HFFc6 (cell line): ENCODE measurements around the gene ANO10. TPM values are rescaled to one million over a fixed set of nuclear protein-coding genes. Genes with fewer than 3 reads are reported as not detected.

Source experiments
- DNase-seq: peaks from one replicate; pipeline ENCODE4 v3.0.0-alpha.2; 2018
- H3K27ac Mint-ChIP-seq: 2 replicates; pipeline ENCODE4 v1.8.0; 2020; ENCODE audit warnings: mild to moderate bottlenecking, mixed read lengths
- H3K27me3 Mint-ChIP-seq: 2 replicates; pipeline ENCODE4 v1.8.0; 2021; ENCODE audit warnings: mild to moderate bottlenecking, moderate library complexity, mixed read lengths; ENCODE audit not compliant: insufficient read depth
- H3K36me3 Mint-ChIP-seq: 2 replicates; pipeline ENCODE4 v1.8.0; 2021; ENCODE audit warnings: low read depth, mixed read lengths
- H3K4me1 Mint-ChIP-seq: 2 replicates; pipeline ENCODE4 v1.8.0; 2020; ENCODE audit warnings: low read depth, mixed read lengths
- H3K4me3 Mint-ChIP-seq: 2 replicates; pipeline ENCODE4 v1.8.0; 2020; ENCODE audit warnings: mild to moderate bottlenecking, moderate library complexity, mixed read lengths
- H3K9me3 Mint-ChIP-seq: 2 replicates; pipeline ENCODE4 v1.8.0; 2020; ENCODE audit warnings: mild to moderate bottlenecking, mixed read lengths
- CTCF ChIP-seq: fragments of 200-600 bp; sonication (generic); IDR thresholded peaks from 2 replicates; pipeline ENCODE4 v1.5.0; 2021; ENCODE audit warnings: antibody characterized with exemption, mild to moderate bottlenecking
- total RNA-seq, 6 experiments: library from RNA; stranded (reverse); fragmentation: NEBNext Ultra II Directional; extraction: Animal tissue kit (Norgen Biotek cat#: 25700); gene quantifications; 2 replicates in 1 of 6; 3 replicates in 5 of 6; pipeline ENCODE4 v1.2.3, GENCODE V29; 2021

Gene ANO10
- total RNA-seq, 6 experiments from 2014 or later: 78.3 to 103 (median 90.8) TPM

DNA sequence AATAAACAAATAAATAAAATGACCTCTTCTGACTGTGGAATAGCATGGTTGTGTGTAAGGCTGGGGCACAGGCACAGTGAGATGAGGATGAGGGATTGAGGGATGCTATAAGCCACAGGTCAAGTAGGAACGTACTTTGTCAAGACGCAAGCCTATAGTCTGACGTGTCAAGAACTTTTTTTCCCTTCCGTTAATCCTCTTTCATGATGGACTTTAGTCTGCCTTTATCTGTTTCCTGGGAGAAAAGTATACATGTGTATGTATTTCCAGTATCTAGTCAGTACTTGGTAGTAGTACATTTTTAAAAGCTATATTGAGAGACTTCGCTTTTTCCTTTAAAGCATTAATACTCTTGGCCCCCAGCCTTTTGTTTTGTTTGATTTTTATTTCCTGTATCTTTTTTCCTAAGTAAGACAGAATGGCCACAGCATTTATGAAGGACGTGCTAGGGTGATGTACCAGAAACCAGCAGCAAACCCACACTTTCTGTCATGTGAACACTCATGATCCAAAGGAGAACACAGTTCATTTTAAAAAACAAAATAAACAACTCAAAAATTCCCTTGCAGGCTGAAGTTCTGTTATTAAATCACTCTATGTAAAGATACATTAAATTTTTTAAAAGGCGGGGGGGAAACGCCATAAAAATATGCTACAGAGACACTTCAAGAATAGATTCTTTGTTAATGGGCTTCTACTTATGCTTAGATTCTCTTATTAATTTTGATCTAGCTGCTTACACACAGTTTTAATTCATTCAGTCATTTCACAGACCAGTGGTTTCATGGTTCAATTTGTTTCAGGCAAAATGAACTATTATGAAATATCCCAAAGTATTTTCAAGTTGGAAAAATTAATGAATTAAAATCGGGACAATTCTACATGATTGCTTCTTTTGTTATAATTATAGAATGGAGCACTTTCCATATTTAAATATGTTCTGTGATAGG, 220.8 kb downstream of the ANO10 start:
- Mint-ChIP-seq H3K36me3 (no peaks in the 10 kb centered on the region), H3K9me3 (no peaks in the 10 kb centered on the region), H3K27me3 (peaks cover 2% of the 10 kb centered on the region; the same call in 1 of the 2 replicates), H3K4me3 (no peak overlapping the region), H3K4me1 (peaks cover 4% of the 10 kb centered on the region; the same call in 1 of the 2 replicates), H3K27ac (no peak overlapping the region)
- no peak for TF ChIP-seq CTCF
- no peak for DNase-seq

GRCh38 chr3:43400167-43400566, 221.6 kb downstream of the ANO10 start:
- Mint-ChIP-seq H3K4me3 (no peak overlapping the region), H3K9me3 (no peaks in the 10 kb centered on the region), H3K27me3 (peaks cover 2% of the 10 kb centered on the region; the same call in 1 of the 2 replicates), H3K4me1 (no peaks in the 10 kb centered on the region), H3K27ac (no peak overlapping the region), H3K36me3 (no peaks in the 10 kb centered on the region)
- DNase-seq: no peak
- TF ChIP-seq CTCF: no peak

- Mint-ChIP-seq H3K9me3 (no peaks in the 10 kb centered on the region), H3K27ac (no peak overlapping the region), H3K36me3 (no peaks in the 10 kb centered on the region), H3K4me1 (peaks cover 10% of the 10 kb centered on the region), H3K27me3 (peaks cover 2% of the 10 kb centered on the region; the same call in 1 of the 2 replicates), H3K4me3 (no peak overlapping the region)
- TF ChIP-seq CTCF: no peak
- no peak for DNase-seq
These were observed 222.8 kb downstream of the ANO10 start for GRCh38 chr3:43399034-43399433.

DNA sequence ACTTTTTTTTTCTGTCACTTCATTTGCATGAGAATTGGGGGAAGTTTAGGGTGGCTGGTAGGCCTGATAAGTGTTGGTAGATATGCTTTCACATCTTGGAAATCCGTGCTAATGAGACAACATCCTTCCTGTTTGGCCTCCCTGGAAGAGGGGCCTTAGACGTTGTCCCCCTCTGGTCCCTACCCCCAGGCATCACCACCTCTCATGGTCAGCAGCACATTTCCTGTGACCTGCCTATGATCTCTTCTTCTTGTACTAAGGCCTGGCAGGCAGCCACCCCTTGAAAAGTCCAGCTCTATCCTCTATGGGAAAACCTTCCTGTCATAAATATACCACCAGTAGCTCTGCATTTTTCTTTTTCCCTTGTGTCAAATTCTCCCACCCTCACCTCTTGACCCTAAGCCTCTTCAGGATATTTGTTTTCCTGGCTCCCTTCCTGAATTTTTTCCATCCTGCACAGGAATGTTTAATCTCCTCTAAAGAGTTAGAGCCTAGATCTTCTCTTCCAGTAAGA, 227.7 kb downstream of the ANO10 start:
- Mint-ChIP-seq H3K36me3 (no peaks in the 10 kb centered on the region; the same call in 1 of the 2 replicates), H3K27ac (no peak overlapping the region), H3K4me3 (no peak overlapping the region)

GRCh38 chr3:43391621-43392020, 230.2 kb downstream of the ANO10 start:
- H3K4me3 Mint-ChIP-seq: no peak overlapping the region
- H3K27ac Mint-ChIP-seq: no peak overlapping the region
- H3K4me1 Mint-ChIP-seq: peaks cover 29% of the 10 kb centered on the region
- DNase-seq: no peak
- H3K27me3 Mint-ChIP-seq: no peaks in the 10 kb centered on the region; the same call in 1 of the 2 replicates
- H3K36me3 Mint-ChIP-seq: no peaks in the 10 kb centered on the region; the same call in 1 of the 2 replicates
- no peaks in the 10 kb centered on the region for H3K9me3 Mint-ChIP-seq
- no peak for TF ChIP-seq CTCF

More for the DNA sequence above, 227.7 kb downstream of the ANO10 start:
- DNase-seq: no peak
- TF ChIP-seq CTCF: no peak
- no peaks in the 10 kb centered on the region; the same call in 1 of the 2 replicates for H3K27me3 Mint-ChIP-seq
- H3K4me1 Mint-ChIP-seq: peaks cover 28% of the 10 kb centered on the region
- H3K9me3 Mint-ChIP-seq: no peaks in the 10 kb centered on the region
